Activated gamma-delta T cell treated with anti-CD3 and anti-CD28 coated beads, Interleukin-2, amount 50 U/mL, for 16 hours (primary cell): ENCODE results near the gene FGG.

Experiments
- DNase-seq: peaks from one replicate; pipeline ENCODE4 v3.0.0-alpha.2; 2020; ENCODE audit warnings: low read depth

FGG gene

GRCh38 chr4:154612472-154613414 lies at the start of gene FGG:
FGG (minus strand) TSS chr4:154612656; CDS start chr4:154612609, 47 bp downstream.
- no peak for DNase-seq

- no peak for DNase-seq
Measured at GRCh38 chr4:154660052-154660451, 47.6 kb upstream of the FGG start.

GRCh38 chr4:154658680-154659405 lies 46.4 kb upstream of the FGG start:
- no peak for DNase-seq

- DNase-seq = no peak
Measured at GRCh38 chr4:154643493-154643892, 31.0 kb upstream of the FGG start.

- no peak for DNase-seq
Measured at GRCh38 chr4:154642373-154643009, 30.0 kb upstream of the FGG start.

- DNase-seq = no peak
Measured at GRCh38 chr4:154640999-154641398, 28.5 kb upstream of the FGG start.

- DNase-seq = no peak
Measured at GRCh38 chr4:154634058-154634457, 21.6 kb upstream of the FGG start.

GRCh38 chr4:154631828-154632227 lies 19.4 kb upstream of the FGG start:
- DNase-seq = no peak

GRCh38 chr4:154630324-154630723 lies 17.9 kb upstream of the FGG start:
- no peak for DNase-seq

- DNase-seq = peak; percentile 4
Measured at GRCh38 chr4:154626793-154627484, 14.5 kb upstream of the FGG start.

- no peak for DNase-seq
Measured at GRCh38 chr4:154625971-154626370, 13.5 kb upstream of the FGG start.

- DNase-seq = no peak
Measured at GRCh38 chr4:154623995-154624394, 11.5 kb upstream of the FGG start.

- no peak for DNase-seq
Measured at GRCh38 chr4:154623436-154623835, 11.0 kb upstream of the FGG start.

GRCh38 chr4:154622598-154622997 lies 10.1 kb upstream of the FGG start:
- no peak for DNase-seq

- DNase-seq = no peak
Measured at GRCh38 chr4:154620111-154620510, 7.7 kb upstream of the FGG start.

GRCh38 chr4:154618708-154619315 lies 6.4 kb upstream of the FGG start:
- DNase-seq = peak; percentile 9

GRCh38 chr4:154617820-154618317 lies 5.4 kb upstream of the FGG start:
- DNase-seq = no peak

- DNase-seq = no peak
Measured at GRCh38 chr4:154616731-154617130, 4.3 kb upstream of the FGG start.

- no peak for DNase-seq
Measured at GRCh38 chr4:154616287-154616686, 3.8 kb upstream of the FGG start.

GRCh38 chr4:154615211-154615610 lies 2.8 kb upstream of the FGG start:
- DNase-seq = no peak

- DNase-seq = no peak
Measured at GRCh38 chr4:154614306-154614705, 1.9 kb upstream of the FGG start.
